ENCODE data around the gene NDUFB4. TPM values are rescaled to one million over a fixed set of nuclear protein-coding genes. Genes with fewer than 3 reads are reported as not detected.
A peak's percentile ranks its signal among the peaks of the same experiment; 100 is the strongest.

The NDUFB4 gene
- total RNA-seq (ENCODE audit: unreplicated experiment) = 119 TPM
- long read RNA-seq, transcript NDUFB4-201 (3 exons, 671 nt) = major isoform, 97 of 104 reads
- long read RNA-seq, partial matches to known transcripts = 0 of 104 reads
- long read RNA-seq, other reads (novel, unspliced or antisense) = 4 of 104 reads

DNA sequence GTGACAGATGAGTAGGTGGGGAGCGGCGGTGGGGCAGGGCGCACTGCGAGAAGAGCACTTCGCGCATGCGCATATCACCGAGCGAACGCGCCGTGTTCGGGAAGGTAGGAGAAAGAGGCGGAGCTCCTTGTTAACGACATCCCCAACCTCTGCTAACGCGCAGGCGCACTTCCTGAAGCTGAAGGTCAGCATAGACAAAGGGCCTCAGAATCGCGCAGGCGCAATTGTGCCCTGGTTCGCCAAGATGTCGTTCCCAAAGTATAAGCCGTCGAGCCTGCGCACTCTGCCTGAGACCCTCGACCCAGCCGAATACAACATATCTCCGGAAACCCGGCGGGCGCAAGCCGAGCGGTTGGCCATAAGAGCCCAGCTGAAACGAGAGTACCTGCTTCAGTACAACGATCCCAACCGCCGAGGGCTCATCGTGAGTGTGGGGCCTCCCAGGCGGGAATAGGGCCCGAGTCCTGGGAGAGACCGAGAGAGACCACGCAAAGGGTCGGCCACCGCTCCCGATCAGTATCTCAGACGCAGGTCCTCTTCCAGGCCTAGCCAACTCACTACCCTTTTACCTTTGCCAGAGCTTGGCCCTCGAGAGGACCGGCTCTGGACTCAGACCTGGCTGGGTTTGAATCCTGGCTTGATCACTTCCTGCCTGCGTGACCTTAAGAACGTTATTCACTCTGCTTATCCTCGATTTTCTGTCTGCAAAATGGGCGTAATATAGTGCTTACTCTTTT, at the start of gene NDUFB4:
Gene NDUFB4 (plus strand): TSS at position 221 of the 737 bp plus-strand sequence. CDS start 24 bp downstream, at position 245.
- TF ChIP-seq, protein P1, sequence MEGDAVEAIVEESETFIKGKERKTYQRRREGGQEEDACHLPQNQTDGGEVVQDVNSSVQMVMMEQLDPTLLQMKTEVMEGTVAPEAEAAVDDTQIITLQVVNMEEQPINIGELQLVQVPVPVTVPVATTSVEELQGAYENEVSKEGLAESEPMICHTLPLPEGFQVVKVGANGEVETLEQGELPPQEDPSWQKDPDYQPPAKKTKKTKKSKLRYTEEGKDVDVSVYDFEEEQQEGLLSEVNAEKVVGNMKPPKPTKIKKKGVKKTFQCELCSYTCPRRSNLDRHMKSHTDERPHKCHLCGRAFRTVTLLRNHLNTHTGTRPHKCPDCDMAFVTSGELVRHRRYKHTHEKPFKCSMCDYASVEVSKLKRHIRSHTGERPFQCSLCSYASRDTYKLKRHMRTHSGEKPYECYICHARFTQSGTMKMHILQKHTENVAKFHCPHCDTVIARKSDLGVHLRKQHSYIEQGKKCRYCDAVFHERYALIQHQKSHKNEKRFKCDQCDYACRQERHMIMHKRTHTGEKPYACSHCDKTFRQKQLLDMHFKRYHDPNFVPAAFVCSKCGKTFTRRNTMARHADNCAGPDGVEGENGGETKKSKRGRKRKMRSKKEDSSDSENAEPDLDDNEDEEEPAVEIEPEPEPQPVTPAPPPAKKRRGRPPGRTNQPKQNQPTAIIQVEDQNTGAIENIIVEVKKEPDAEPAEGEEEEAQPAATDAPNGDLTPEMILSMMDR (IDR thresholded peaks at IDR 0.05; ENCODE audit: partially characterized antibody, unreplicated experiment) = no peak
- H3K36me3 Mint-ChIP-seq (ENCODE audit: unreplicated experiment) = no peaks in the 10 kb centered on the region
- peaks cover 5% of the 10 kb centered on the region for H3K9me3 Mint-ChIP-seq (ENCODE audit: unreplicated experiment)
- H3K27me3 Mint-ChIP-seq (ENCODE audit: unreplicated experiment) = peaks cover 4% of the 10 kb centered on the region
- H3K27ac Mint-ChIP-seq (ENCODE audit: unreplicated experiment) = peak within 1 kb of the TSS; percentile 91
- H3K4me3 Mint-ChIP-seq (ENCODE audit: unreplicated experiment) = peak within 1 kb of the TSS; percentile 90
- DNase-seq = peak; percentile 99
- no peaks in the 10 kb centered on the region for H3K4me1 Mint-ChIP-seq (ENCODE audit: low read depth, unreplicated experiment)

DNA sequence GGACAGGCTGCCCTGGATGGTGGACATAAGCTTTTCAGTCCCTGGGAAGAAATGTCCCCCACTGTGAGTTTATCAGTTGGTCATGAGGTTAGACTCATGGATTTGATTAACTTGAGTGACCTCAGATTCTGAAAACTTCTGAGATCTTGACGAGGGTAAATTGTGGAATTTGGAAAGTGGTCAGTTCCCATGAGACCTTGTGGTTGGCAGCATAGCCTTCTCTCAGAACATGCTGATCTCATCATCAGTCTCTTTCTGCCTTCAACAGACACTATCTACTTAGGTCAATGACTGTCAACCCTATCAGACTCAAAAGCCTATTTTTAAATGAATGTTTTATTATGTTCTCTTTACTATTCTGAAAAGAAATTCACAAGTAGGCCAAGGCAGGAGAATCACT, 45.6 kb upstream of the NDUFB4 start:
- Mint-ChIP-seq H3K4me1 (ENCODE audit: low read depth, unreplicated experiment) (no peaks in the 10 kb centered on the region), H3K27me3 (ENCODE audit: unreplicated experiment) (no peaks in the 10 kb centered on the region), H3K27ac (ENCODE audit: unreplicated experiment) (no peak overlapping the region), H3K9me3 (ENCODE audit: unreplicated experiment) (peaks cover 4% of the 10 kb centered on the region), H3K36me3 (ENCODE audit: unreplicated experiment) (no peaks in the 10 kb centered on the region), H3K4me3 (ENCODE audit: unreplicated experiment) (no peak overlapping the region)
- TF ChIP-seq, protein P1 (IDR thresholded peaks at IDR 0.05; ENCODE audit: partially characterized antibody, unreplicated experiment) = no peak
- DNase-seq = no peak

DNA sequence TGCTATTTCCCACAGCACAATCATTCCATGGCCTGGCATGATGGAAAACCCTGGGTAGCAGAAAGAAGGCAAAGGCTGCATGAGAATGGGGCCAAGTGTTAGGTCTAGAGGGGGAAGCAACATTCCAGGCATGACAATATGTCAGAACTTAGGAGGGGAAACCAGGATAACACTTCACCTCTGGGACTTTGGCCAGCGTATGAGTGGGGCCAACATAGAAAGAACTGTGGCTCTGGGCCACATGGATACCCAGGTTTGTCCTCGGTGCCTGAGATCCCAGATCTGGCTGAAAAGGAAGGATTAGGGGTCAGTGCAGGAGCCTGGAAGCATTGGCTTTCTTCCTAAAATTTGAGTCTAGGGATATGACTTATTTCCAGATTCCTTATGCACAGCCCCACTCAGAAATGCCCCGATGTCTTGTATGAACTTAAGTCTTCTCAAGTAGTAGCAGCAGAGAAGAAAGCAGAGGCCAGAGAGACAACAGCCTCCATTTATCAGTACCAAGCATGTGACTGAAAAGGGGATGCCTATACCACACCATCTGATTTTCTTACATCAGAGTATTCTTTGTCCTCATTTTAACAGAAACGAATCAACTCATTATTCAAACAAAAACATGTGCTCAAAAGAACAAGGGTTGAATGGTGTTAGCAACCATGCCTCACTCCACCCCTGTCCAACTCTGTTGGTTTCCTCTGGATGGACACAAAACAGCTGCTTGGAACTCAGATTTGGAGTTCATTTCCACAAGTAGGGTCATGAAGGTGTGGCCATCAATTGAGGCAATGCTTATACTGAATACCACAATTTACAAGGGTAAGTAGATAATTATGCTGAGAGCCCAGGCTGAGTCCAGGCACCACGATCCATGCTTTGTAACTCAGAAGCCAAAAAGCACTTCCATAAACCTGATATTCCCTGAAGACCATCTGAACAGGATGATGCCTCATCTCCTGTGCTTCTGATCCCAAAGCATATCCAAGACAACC, 43.7 kb upstream of the NDUFB4 start:
- TF ChIP-seq, protein P1 (IDR thresholded peaks at IDR 0.05; ENCODE audit: partially characterized antibody, unreplicated experiment) = no peak
- Mint-ChIP-seq H3K4me3 (ENCODE audit: unreplicated experiment) (no peak overlapping the region), H3K27me3 (ENCODE audit: unreplicated experiment) (no peaks in the 10 kb centered on the region), H3K4me1 (ENCODE audit: low read depth, unreplicated experiment) (peaks cover 4% of the 10 kb centered on the region), H3K9me3 (ENCODE audit: unreplicated experiment) (peaks cover 2% of the 10 kb centered on the region), H3K27ac (ENCODE audit: unreplicated experiment) (no peak overlapping the region), H3K36me3 (ENCODE audit: unreplicated experiment) (no peaks in the 10 kb centered on the region)
- no peak for DNase-seq

DNA sequence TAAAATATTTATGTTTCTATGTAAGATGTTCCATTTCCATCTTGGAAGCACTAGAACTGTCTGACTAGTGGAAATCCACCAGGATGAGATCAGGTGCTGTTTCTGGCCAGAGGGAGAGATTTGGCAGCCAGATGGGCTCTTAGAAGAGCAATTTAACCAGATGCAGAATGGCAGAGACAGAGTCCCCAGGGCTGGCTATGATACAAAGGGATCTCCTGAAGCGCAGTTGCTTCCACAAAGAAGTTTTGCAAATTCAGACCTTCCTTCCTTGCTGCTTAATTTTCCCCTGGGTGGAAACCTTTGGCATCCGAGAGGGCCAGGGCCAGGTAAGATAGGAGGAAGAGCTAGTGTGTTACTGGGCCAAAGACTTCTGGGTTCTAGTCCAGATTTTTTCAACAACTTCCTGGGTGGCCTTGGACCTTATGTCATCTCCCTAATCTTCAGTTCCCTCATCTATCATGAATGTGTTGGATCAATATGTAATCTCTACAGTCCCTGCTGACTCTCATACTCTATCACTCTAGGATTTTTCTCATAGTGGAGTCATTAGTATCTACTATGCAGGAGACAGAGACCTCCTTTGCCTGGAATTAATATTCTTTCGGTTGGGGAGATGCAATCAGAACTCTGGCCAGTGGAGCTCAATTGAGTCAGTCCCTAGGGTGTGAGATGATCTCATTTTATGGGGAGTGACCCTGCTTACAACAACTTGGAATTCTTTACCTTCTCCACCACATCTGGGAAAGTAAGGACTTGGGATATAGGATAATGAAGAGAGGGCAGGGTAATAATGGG, 41.1 kb upstream of the NDUFB4 start:
- Mint-ChIP-seq H3K4me1 (ENCODE audit: low read depth, unreplicated experiment) (peaks cover 17% of the 10 kb centered on the region), H3K36me3 (ENCODE audit: unreplicated experiment) (no peaks in the 10 kb centered on the region), H3K27me3 (ENCODE audit: unreplicated experiment) (peaks cover 11% of the 10 kb centered on the region), H3K9me3 (ENCODE audit: unreplicated experiment) (peaks cover 8% of the 10 kb centered on the region), H3K27ac (ENCODE audit: unreplicated experiment) (no peak overlapping the region), H3K4me3 (ENCODE audit: unreplicated experiment) (no peak overlapping the region)
- DNase-seq = peak; percentile 24
- TF ChIP-seq, protein P1 (IDR thresholded peaks at IDR 0.05; ENCODE audit: partially characterized antibody, unreplicated experiment) = no peak
